HepG2 (cell line): ENCODE measurements around the gene TBC1D14. TPM values are rescaled to one million over a fixed set of nuclear protein-coding genes. Genes with fewer than 3 reads are reported as not detected.

Experiments
- ATAC-seq: fragments of 200-7000 bp; cut with Tn5 transposase; 3 replicates; pipeline ENCODE4 v1.9.1; 2020; ENCODE audit warnings: mild to moderate bottlenecking, moderate library complexity
- BruUV-seq: library from RNA; stranded (reverse); fragments of 400-500 nt; replicated peaks from 2 replicates; lab custom pipeline; 2021; lab: Mats Ljungman, UMichigan
- CTCF ChIA-PET: fragments of 300-600 bp; formaldehyde crosslinking; extraction: SDS; loops from one replicate; lab custom pipeline; 2021; ENCODE audit warnings: low total read pairs, inconsistent platforms, low intra/inter-chr PET ratio; lab: Yijun Ruan, JAX
- POLR2A ChIA-PET: fragments of 350-600 bp; sonication (Branson Sonifier 250); formaldehyde crosslinking; loops from one replicate; lab custom pipeline; 2020; ENCODE audit warnings: antibody characterized with exemption, inconsistent platforms; lab: Yijun Ruan, JAX
- DNase-seq: peaks from one replicate; pipeline ENCODE4 v3.0.0-alpha.2; 2015; ENCODE audit warnings: low spot score
- FAIRE-seq: peaks from 3 replicates; lab custom pipeline; 2011; peaks lifted over from hg19 to GRCh38; lab: Jason Lieb, UNC
- H2AFZ ChIP-seq: one replicate; pipeline ENCODE4 v1.6.1; 2011; ENCODE audit warnings: low read length, inconsistent platforms
- H3K27ac ChIP-seq: fragments of 300-600 bp; 3 replicates; pipeline ENCODE4 v1.8.0; 2011; ENCODE audit warnings: mixed run types, mild to moderate bottlenecking, mixed read lengths, low read length, inconsistent platforms; ENCODE audit not compliant: insufficient read depth; ENCODE audit errors: extremely low read length
- H3K27me3 ChIP-seq, 2 experiments: fragments of 200-600 bp in 1 of 2; 2 replicates in 1 of 2; 3 replicates in 1 of 2; pipeline versions ENCODE4 v1.6.0 to v1.8.0; 2011; ENCODE audit warnings: low read length in 2 of 2, mild to moderate bottlenecking in 2 of 2, moderate library complexity in 2 of 2, inconsistent platforms in 1 of 2; ENCODE audit not compliant: insufficient read depth in 2 of 2, control insufficient read depth in 1 of 2
- H3K36me3 ChIP-seq, 2 experiments: fragments of 200-600 bp in 1 of 2; replicated peaks in 1 of 2; 2 replicates in 1 of 2; 3 replicates in 1 of 2; pipeline versions ENCODE4 v1.5.1 to v1.8.0; 2011; ENCODE audit warnings: low read length in 2 of 2, inconsistent platforms in 1 of 2; ENCODE audit not compliant: insufficient read depth in 2 of 2, control insufficient read depth in 1 of 2
- H3K4me1 ChIP-seq: 2 replicates; pipeline ENCODE4 v1.5.1; 2012; ENCODE audit warnings: low read length, inconsistent platforms; ENCODE audit not compliant: insufficient read depth
- H3K4me2 ChIP-seq: 2 replicates; pipeline ENCODE4 v1.6.0; 2011; ENCODE audit warnings: low read depth, low read length, inconsistent platforms
- H3K4me3 ChIP-seq, 3 experiments: fragments of 200-600 bp in 1 of 3; sonication (generic), shearing (Covaris generic) in 1 of 3; replicated peaks in 1 of 3; 2 replicates each; pipeline ENCODE4 v1.5.1; 2011 to 2016; ENCODE audit warnings: low read length in 3 of 3, inconsistent platforms in 2 of 3, low read depth in 2 of 3, mild to moderate bottlenecking in 2 of 3, control low read depth in 1 of 3, mixed read lengths in 1 of 3; ENCODE audit not compliant: insufficient read depth in 1 of 3
- H3K79me2 ChIP-seq: one replicate; pipeline ENCODE4 v1.6.1; 2011; ENCODE audit warnings: low read length, inconsistent platforms; ENCODE audit not compliant: insufficient read depth
- H3K9ac ChIP-seq: 2 replicates; pipeline ENCODE4 v1.6.0; 2011; ENCODE audit warnings: mild to moderate bottlenecking, low read depth, low read length, inconsistent platforms; ENCODE audit not compliant: insufficient read depth
- H3K9me3 ChIP-seq: 2 replicates; pipeline ENCODE4 v1.5.1; 2012; ENCODE audit warnings: mild to moderate bottlenecking, low read length
- H4K20me1 ChIP-seq: 2 replicates; pipeline ENCODE4 v1.6.0; 2011; ENCODE audit warnings: inconsistent platforms, mild to moderate bottlenecking, low read length, moderate library complexity; ENCODE audit not compliant: insufficient read depth
- ATF1 ChIP-seq: IDR thresholded peaks from 2 replicates; pipeline ENCODE4 v1.6.1; 2016; ENCODE audit warnings: mild to moderate bottlenecking, control low read depth
- EP300 ChIP-seq, 3 experiments: sonication (generic) in 1 of 3; formaldehyde crosslinking in 1 of 3; IDR thresholded peaks; 2 replicates each; pipeline versions ENCODE4 v1.5.1 to v1.6.1; 2011 to 2020; ENCODE audit warnings: low read depth in 2 of 3, low read length in 2 of 3, borderline replicate concordance in 1 of 3, improper control_type of control experiment in 1 of 3, mild to moderate bottlenecking in 1 of 3, missing genetic modification reagents in 1 of 3, moderate library complexity in 1 of 3
- HCFC1 ChIP-seq: fragments of 150-350 bp; IDR thresholded peaks from 2 replicates; pipeline ENCODE4 v1.6.1; 2014; ENCODE audit warnings: low read depth, low read length
- MLLT10 ChIP-seq: sonication (generic); formaldehyde crosslinking; IDR thresholded peaks from 2 replicates; pipeline ENCODE4 v1.4.0; 2020; ENCODE audit warnings: missing genetic modification reagents
- U2AF1 ChIP-seq: fragments of 200-400 bp; formaldehyde crosslinking; optimal IDR thresholded peaks from 2 replicates; pipeline ENCODE3; 2017; ENCODE audit warnings: mild to moderate bottlenecking, low read depth, low read length
- ZNF678 ChIP-seq: sonication (generic); formaldehyde crosslinking; IDR thresholded peaks from 2 replicates; pipeline ENCODE4 v1.4.0; 2020; ENCODE audit warnings: mild to moderate bottlenecking, missing genetic modification reagents
- WGBS: methylation state at CpG from one replicate; pipeline ENCODE4 v1.1.6; 2017; ENCODE audit warnings: low lambda C conversion rate; 5-methylcytosine and 5-hydroxymethylcytosine counted together
- in situ Hi-C: cut with HindIII; loops from 2 replicates; pipeline ENCODE4 v1.10.0; 2017; ENCODE audit warnings: low pct_unique_long_range_greater_than_20kb; ENCODE audit not compliant: extremely low pct_ligation_motif_present
- intact Hi-C: fragments of 100-400 bp; cut with micrococcal nuclease; formaldehyde crosslinking; loops from one replicate; pipeline ENCODE4 v1.10.0; 2022; ENCODE audit not compliant: unreplicated experiment
- polyA plus RNA-seq, 8 experiments: library from polyadenylated mRNA; depleted of rRNA in 3 of 8; stranded (reverse) in 7 of 8; unstranded in 1 of 8; fragments of >200 nt; fragmentation: Illumina TruSeq in 4 of 8; extraction: Trizol in 4 of 8; gene quantifications; 2 replicates each; pipeline versions ENCODE4 v1.2.1 to v1.2.3, GENCODE V29; 2011 to 2016; ENCODE audit warnings: low read depth in 4 of 8, missing spikeins in 1 of 8, mixed read lengths in 1 of 8; ENCODE audit not compliant: insufficient read depth in 1 of 8
- total RNA-seq, 5 experiments: library from RNA; depleted of rRNA; stranded (reverse); fragments of >200 nt; fragmentation: Illumina TruSeq; extraction: Trizol; gene quantifications; 2 replicates each; pipeline ENCODE4 v1.2.3, GENCODE V29; 2016; ENCODE audit warnings: low read depth in 1 of 5
- TF ChIP-seq, protein P1 (sequence below): sonication (generic); formaldehyde crosslinking; IDR thresholded peaks from 2 replicates; pipeline ENCODE4 v1.5.1; 2020; ENCODE audit warnings: missing genetic modification reagents, mild to moderate bottlenecking, borderline replicate concordance
- TF ChIP-seq, protein P2 (sequence below): sonication (generic); formaldehyde crosslinking; conservative IDR thresholded peaks from 2 replicates; pipeline ENCODE4 v1.8.0; 2022; ENCODE audit warnings: mild to moderate bottlenecking, moderate library complexity, missing genetic modification reagents
- TF ChIP-seq, protein P3 (sequence below): sonication (generic); formaldehyde crosslinking; IDR thresholded peaks from 2 replicates; pipeline ENCODE4 v1.8.1; 2023; ENCODE audit warnings: mild to moderate bottlenecking, missing genetic modification reagents, borderline replicate concordance
- TF ChIP-seq, protein P4 (sequence below): sonication (generic); formaldehyde crosslinking; IDR thresholded peaks from 2 replicates; pipeline ENCODE4 v1.4.0; 2020; ENCODE audit warnings: missing genetic modification reagents
- TF ChIP-seq, protein P5 (sequence below): sonication (generic); formaldehyde crosslinking; conservative IDR thresholded peaks from 2 replicates; pipeline ENCODE4 v1.4.0; 2020; ENCODE audit warnings: mild to moderate bottlenecking, missing genetic modification reagents, moderate library complexity
- TF ChIP-seq, protein P6 (sequence below): sonication (generic); formaldehyde crosslinking; IDR thresholded peaks from 2 replicates; pipeline ENCODE4 v1.5.1; 2020; ENCODE audit warnings: mild to moderate bottlenecking, missing genetic modification reagents, borderline replicate concordance

The TBC1D14 gene
- total and polyA plus RNA-seq, 2 of the 13 experiments (the other 11 are each of a cell fraction or from before 2014, with no cell fraction given) = 29.5 to 46.5 TPM

DNA sequence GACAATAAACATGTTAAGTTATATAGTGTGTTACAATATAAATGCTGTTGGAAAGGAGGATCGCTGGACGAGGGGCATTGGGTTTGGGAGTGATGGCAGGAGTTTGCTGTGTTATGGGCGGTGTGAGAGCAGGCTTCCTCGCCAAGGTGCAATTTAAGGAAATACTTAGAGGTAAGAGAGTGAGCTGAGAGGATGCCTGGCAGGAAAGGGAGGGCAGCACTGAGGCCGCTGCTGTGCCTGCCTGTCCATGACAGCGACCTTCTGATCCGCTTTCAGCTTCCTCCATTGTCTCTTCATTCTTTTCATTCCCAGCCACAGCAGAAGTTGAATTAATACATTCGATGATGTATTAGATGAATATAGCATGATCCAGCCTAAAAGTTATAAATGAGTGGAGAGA, 41.2 kb upstream of the TBC1D14 start:
- Histone ChIP-seq H4K20me1 (no peaks in the 10 kb centered on the region), H3K4me2 (no peak overlapping the region), H3K9me3 (no peaks in the 10 kb centered on the region), H3K4me1 (no peaks in the 10 kb centered on the region), H3K79me2 (no peaks in the 10 kb centered on the region), H3K27ac (no peak overlapping the region), H3K27me3 (no peaks in the 10 kb centered on the region), H2AFZ (no peak overlapping the region), H3K9ac (no peak overlapping the region), H3K36me3 (peaks cover 19 to 62% of the 10 kb centered on the region in 2 experiments), H3K4me3 (no peak overlapping the region)
- ATAC-seq = no peak
- 97% methylated on average over 8 of the region's 8 CpGs for WGBS
- in situ Hi-C loops (no loop called here), intact Hi-C loops (no loop called here)
- FAIRE-seq = no peak
- no TSS peak for BruUV-seq
- no peak for DNase-seq
- CTCF ChIA-PET = no interaction called here
- POLR2A ChIA-PET = no interaction called here
- TF ChIP-seq, protein P1, sequence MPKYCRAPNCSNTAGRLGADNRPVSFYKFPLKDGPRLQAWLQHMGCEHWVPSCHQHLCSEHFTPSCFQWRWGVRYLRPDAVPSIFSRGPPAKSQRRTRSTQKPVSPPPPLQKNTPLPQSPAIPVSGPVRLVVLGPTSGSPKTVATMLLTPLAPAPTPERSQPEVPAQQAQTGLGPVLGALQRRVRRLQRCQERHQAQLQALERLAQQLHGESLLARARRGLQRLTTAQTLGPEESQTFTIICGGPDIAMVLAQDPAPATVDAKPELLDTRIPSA = no peak
- TF ChIP-seq, protein P2, sequence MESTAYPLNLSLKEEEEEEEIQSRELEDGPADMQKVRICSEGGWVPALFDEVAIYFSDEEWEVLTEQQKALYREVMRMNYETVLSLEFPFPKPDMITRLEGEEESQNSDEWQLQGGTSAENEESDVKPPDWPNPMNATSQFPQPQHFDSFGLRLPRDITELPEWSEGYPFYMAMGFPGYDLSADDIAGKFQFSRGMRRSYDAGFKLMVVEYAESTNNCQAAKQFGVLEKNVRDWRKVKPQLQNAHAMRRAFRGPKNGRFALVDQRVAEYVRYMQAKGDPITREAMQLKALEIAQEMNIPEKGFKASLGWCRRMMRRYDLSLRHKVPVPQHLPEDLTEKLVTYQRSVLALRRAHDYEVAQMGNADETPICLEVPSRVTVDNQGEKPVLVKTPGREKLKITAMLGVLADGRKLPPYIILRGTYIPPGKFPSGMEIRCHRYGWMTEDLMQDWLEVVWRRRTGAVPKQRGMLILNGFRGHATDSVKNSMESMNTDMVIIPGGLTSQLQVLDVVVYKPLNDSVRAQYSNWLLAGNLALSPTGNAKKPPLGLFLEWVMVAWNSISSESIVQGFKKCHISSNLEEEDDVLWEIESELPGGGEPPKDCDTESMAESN = no peak
- TF ChIP-seq, protein P3, sequence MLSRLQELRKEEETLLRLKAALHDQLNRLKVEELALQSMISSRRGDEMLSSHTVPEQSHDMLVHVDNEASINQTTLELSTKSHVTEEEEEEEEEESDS (CRISPR knock-in tag) = no peak
- TF ChIP-seq, protein P4, sequence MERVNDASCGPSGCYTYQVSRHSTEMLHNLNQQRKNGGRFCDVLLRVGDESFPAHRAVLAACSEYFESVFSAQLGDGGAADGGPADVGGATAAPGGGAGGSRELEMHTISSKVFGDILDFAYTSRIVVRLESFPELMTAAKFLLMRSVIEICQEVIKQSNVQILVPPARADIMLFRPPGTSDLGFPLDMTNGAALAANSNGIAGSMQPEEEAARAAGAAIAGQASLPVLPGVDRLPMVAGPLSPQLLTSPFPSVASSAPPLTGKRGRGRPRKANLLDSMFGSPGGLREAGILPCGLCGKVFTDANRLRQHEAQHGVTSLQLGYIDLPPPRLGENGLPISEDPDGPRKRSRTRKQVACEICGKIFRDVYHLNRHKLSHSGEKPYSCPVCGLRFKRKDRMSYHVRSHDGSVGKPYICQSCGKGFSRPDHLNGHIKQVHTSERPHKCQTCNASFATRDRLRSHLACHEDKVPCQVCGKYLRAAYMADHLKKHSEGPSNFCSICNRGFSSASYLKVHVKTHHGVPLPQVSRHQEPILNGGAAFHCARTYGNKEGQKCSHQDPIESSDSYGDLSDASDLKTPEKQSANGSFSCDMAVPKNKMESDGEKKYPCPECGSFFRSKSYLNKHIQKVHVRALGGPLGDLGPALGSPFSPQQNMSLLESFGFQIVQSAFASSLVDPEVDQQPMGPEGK (CRISPR knock-in tag) = no peak
- TF ChIP-seq, protein P5, sequence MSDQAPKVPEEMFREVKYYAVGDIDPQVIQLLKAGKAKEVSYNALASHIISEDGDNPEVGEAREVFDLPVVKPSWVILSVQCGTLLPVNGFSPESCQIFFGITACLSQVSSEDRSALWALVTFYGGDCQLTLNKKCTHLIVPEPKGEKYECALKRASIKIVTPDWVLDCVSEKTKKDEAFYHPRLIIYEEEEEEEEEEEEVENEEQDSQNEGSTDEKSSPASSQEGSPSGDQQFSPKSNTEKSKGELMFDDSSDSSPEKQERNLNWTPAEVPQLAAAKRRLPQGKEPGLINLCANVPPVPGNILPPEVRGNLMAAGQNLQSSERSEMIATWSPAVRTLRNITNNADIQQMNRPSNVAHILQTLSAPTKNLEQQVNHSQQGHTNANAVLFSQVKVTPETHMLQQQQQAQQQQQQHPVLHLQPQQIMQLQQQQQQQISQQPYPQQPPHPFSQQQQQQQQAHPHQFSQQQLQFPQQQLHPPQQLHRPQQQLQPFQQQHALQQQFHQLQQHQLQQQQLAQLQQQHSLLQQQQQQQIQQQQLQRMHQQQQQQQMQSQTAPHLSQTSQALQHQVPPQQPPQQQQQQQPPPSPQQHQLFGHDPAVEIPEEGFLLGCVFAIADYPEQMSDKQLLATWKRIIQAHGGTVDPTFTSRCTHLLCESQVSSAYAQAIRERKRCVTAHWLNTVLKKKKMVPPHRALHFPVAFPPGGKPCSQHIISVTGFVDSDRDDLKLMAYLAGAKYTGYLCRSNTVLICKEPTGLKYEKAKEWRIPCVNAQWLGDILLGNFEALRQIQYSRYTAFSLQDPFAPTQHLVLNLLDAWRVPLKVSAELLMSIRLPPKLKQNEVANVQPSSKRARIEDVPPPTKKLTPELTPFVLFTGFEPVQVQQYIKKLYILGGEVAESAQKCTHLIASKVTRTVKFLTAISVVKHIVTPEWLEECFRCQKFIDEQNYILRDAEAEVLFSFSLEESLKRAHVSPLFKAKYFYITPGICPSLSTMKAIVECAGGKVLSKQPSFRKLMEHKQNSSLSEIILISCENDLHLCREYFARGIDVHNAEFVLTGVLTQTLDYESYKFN (CRISPR knock-in tag) = no peak
- TF ChIP-seq MLLT10 (CRISPR knock-in tag) (no peak), EP300 (IDR thresholded peaks at IDR 0.05; ENCODE audit: low read depth in 2 of 2, low read length in 2 of 2) (no peak), EP300 (CRISPR knock-in tag; IDR thresholded peaks at IDR 0.05; ENCODE audit: borderline replicate concordance) (no peak), ATF1 (CRISPR knock-in tag) (no peak), HCFC1 (no peak), ZNF678 (no peak), U2AF1 (no peak)
- TF ChIP-seq, protein P6, sequence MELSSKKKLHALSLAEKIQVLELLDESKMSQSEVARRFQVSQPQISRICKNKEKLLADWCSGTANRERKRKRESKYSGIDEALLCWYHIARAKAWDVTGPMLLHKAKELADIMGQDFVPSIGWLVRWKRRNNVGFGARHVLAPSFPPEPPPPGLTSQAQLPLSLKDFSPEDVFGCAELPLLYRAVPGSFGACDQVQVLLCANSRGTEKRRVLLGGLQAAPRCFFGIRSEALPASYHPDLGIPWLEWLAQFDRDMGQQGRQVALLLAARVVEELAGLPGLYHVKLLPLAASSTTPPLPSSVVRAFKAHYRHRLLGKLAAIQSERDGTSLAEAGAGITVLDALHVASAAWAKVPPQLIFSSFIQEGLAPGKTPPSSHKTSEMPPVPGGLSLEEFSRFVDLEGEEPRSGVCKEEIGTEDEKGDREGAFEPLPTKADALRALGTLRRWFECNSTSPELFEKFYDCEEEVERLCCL (CRISPR knock-in tag) = no peak
